Astrocyte of the cerebellum (primary cell): ENCODE results near the gene AGL.

Experiments
- DNase-seq: peaks from one replicate; pipeline ENCODE4 v3.0.0-alpha.2; 2011; ENCODE audit warnings: low read depth
- H3K4me3 ChIP-seq: 2 replicates; pipeline ENCODE4 v1.5.1; 2011; ENCODE audit warnings: mild to moderate bottlenecking, low read depth, low read length, moderate library complexity
- CTCF ChIP-seq: IDR thresholded peaks from 2 replicates; pipeline ENCODE4 v1.5.1; 2012; ENCODE audit warnings: low read length, low read depth, moderate library complexity, mild to moderate bottlenecking; ENCODE audit errors: missing control alignments
- in situ Hi-C: cut with HindIII; loops from 2 replicates; pipeline ENCODE4 v1.10.0; 2017; ENCODE audit warnings: low sequenced_read_pairs

AGL gene

GRCh38 chr1:99814373-99814900, 35.7 kb upstream of the AGL start:
- no peak for TF ChIP-seq CTCF
- in situ Hi-C loops: no loop called here
- DNase-seq: no peak
- H3K4me3 ChIP-seq: no peak overlapping the region

- no peak overlapping the region for H3K4me3 ChIP-seq
- in situ Hi-C loops: no loop called here
- no peak for DNase-seq
- TF ChIP-seq CTCF: no peak
These were observed 33.5 kb upstream of the AGL start for GRCh38 chr1:99816656-99817055.

- H3K4me3 ChIP-seq: no peak overlapping the region
- TF ChIP-seq CTCF: no peak
- DNase-seq: no peak
- in situ Hi-C loops: no loop called here
These were observed 32.0 kb upstream of the AGL start for GRCh38 chr1:99818063-99818699.

GRCh38 chr1:99820546-99820945, 29.6 kb upstream of the AGL start:
- no peak for DNase-seq
- no peak for TF ChIP-seq CTCF
- in situ Hi-C loops: no loop called here
- no peak overlapping the region for H3K4me3 ChIP-seq

- in situ Hi-C loops: no loop called here
- DNase-seq: no peak
- no peak overlapping the region for H3K4me3 ChIP-seq
- TF ChIP-seq CTCF: no peak
These were observed 25.1 kb upstream of the AGL start for GRCh38 chr1:99825098-99825497.

GRCh38 chr1:99825702-99826101, 24.5 kb upstream of the AGL start:
- DNase-seq: no peak
- in situ Hi-C loops: no loop called here
- no peak for TF ChIP-seq CTCF
- no peak overlapping the region for H3K4me3 ChIP-seq
